ENCODE measurements around the gene RPAP3.

GRCh38 chr12:47733142-47733541 lies 27.3 kb upstream of the RPAP3 start:
- TF ChIP-seq POLR2A (IDR thresholded peaks at IDR 0.05; ENCODE audit: low read length), result no peak
- TF ChIP-seq GATA1 (IDR thresholded peaks at IDR 0.05; ENCODE audit: low read depth, low read length), result no peak

All from erythroblast (primary cell).